Dedifferentiated amniotic fluid mesenchymal stem cell (primary cell): ENCODE measurements around the gene SCARB1.

ENCODE experiments used
- DNase-seq: peaks from one replicate; pipeline ENCODE4 v3.0.0-alpha.2; 2016; ENCODE audit errors: extremely low spot score

Gene SCARB1

GRCh38 chr12:124745891-124746570 lies 117.6 kb downstream of the SCARB1 start:
- DNase-seq: peak; percentile 90

- no peak for DNase-seq
Observed at GRCh38 chr12:124745465-124745890, 118.2 kb downstream of the SCARB1 start.

- no peak for DNase-seq
Observed at GRCh38 chr12:124744659-124745464, 118.8 kb downstream of the SCARB1 start.

GRCh38 chr12:124744273-124744640 lies 119.4 kb downstream of the SCARB1 start:
- DNase-seq: no peak

- no peak for DNase-seq
Observed at GRCh38 chr12:124743479-124744272, 120.0 kb downstream of the SCARB1 start.

- DNase-seq: no peak
Observed at GRCh38 chr12:124742678-124743077, 121.0 kb downstream of the SCARB1 start.

- no peak for DNase-seq
Observed at GRCh38 chr12:124742111-124742510, 121.6 kb downstream of the SCARB1 start.

GRCh38 chr12:124741211-124741610 lies 122.5 kb downstream of the SCARB1 start:
- no peak for DNase-seq

GRCh38 chr12:124740691-124741137 lies 123.0 kb downstream of the SCARB1 start:
- no peak for DNase-seq

- no peak for DNase-seq
Observed at GRCh38 chr12:124739953-124740561, 123.6 kb downstream of the SCARB1 start.

- DNase-seq: no peak
Observed at GRCh38 chr12:124738636-124739467, 124.8 kb downstream of the SCARB1 start.

- no peak for DNase-seq
Observed at GRCh38 chr12:124737772-124738635, 125.7 kb downstream of the SCARB1 start.

GRCh38 chr12:124737040-124737419 lies 126.6 kb downstream of the SCARB1 start:
- no peak for DNase-seq

- DNase-seq: no peak
Observed at GRCh38 chr12:124736115-124737039, 127.3 kb downstream of the SCARB1 start.

- no peak for DNase-seq
Observed at GRCh38 chr12:124734224-124734788, 129.4 kb downstream of the SCARB1 start.

GRCh38 chr12:124733086-124733485 lies 130.6 kb downstream of the SCARB1 start:
- no peak for DNase-seq

- DNase-seq: no peak
Observed at GRCh38 chr12:124732275-124733075, 131.2 kb downstream of the SCARB1 start.

GRCh38 chr12:124731869-124732268 lies 131.8 kb downstream of the SCARB1 start:
- no peak for DNase-seq
